NCI-H69 (cell line): Measurements from ENCODE around the gene TMC3.
A peak's percentile ranks its signal among the peaks of the same experiment; 100 is the strongest.
"Not testable (repeated sequence)": the region's sequence is repeated elsewhere in the genome, so short reads cannot be mapped to it uniquely, and the experiment has no call there.

Experiments used
- DNase-seq: peaks from one replicate; lab custom pipeline; 2025; lab: John Stamatoyannopoulos, UW

The TMC3 gene

DNA sequence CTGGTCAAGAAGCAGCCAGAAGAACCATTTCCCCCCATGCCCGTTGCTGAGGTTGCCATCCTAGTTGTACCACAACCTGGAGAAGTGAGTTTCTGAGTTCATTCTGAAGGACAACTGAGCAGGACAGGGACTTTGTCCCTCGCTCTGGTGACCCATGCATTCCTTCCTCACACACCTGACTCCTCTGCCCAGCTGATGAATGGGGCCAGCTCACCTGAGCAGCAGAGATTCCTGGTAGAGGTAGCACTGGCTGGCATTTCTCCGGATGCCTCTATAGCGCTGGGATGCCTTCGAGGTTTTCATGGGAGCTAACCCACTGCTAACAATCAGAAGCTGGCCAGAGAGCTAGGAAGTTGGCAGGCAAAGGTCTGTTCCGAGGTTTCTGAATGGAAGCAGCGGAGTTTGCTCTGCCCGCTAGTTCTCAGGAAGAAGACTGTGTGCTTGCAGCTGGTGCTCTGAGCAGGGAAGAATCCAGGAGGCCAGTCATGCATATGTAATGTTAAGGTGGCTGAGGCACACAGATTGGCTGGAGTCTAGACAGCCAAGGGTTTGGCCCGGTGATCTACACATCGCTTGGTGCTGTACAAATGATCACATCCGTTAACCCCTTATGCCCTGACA is at the start of gene TMC3:
Gene TMC3 (minus strand): TSS at position 439 of the 621 bp plus-strand sequence. CDS start 136 bp downstream, at position 303.
- DNase-seq: no peak

DNA sequence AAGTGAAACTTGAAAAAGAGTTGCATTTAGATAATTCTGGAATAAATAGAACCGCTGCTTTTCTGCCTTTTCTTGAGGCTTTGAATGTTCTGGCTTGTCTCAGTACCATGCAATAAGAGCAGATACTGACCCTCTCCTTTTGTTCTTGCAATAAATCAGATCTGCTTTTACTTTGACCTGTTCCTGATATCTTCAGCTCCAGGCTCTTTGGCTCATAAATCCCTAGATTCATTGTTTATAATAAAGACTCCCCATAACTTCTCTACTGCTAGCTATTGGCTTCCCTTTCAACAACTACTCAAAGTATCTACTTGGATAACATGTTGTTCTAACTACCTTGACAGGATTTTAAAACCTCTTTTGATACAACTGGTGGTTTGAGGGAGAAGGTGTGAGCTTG is 47.4 kb upstream of the TMC3 start:
- DNase-seq: no peak

- DNase-seq: no peak
Measured at GRCh38 chr15:81419332-81419943, 45.4 kb upstream of the TMC3 start.

DNA sequence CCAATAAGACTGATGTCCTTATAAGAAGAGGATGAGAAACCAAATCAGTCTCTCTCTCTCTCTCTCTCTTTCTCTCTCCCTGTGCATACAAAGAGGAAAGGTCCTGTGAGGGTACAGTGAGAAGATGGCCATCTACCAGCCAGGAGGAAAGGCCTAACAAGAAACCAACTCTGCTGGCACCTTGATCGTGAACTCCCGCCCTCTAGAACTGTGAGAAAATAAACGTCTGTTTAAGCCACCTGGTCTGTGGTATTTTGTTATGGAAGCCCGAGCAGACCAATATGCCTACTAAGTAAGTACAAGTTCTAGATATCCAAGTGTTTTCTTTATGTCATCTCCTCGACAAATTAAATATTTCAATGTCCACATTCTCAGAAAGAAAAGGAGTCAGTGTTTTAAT is 44.9 kb upstream of the TMC3 start:
- no peak for DNase-seq

GRCh38 chr15:81418444-81418843 is 44.4 kb upstream of the TMC3 start:
- DNase-seq: no peak

DNA sequence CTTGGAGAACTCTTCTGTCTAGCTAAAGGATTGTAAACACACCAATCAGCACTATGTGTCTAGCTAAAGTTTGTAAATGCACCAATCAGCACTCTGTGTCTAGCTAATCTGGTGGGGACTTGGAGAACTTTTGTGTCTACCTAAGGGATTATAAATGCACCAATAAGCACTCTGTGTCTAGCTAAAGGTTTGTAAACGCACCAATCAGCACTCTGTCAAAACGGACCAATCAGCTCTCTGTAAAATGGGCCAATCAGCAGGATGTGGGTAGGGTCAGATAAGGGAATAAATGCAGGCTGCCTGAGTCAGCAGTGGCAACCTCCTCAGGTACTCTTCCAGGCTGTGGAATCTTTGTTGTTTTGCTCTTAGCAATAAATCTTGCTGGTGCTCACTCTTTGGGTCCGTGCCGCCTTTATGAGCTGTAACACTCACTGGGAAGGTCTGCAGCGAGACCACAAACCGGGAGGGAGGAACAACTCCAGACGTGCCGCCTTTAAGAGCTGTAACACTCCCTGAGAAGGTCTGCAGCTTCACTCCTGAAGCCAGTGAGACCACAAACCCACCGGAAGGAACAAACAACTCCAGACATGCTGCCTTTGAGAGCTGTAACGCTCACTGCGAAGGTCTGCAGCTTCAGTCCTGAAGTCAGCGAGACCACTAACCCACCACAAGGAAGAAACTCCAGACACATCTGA is 40.4 kb upstream of the TMC3 start:
- DNase-seq: not testable (repeated sequence)

GRCh38 chr15:81413851-81414250 is 39.8 kb upstream of the TMC3 start:
- no peak for DNase-seq

DNA sequence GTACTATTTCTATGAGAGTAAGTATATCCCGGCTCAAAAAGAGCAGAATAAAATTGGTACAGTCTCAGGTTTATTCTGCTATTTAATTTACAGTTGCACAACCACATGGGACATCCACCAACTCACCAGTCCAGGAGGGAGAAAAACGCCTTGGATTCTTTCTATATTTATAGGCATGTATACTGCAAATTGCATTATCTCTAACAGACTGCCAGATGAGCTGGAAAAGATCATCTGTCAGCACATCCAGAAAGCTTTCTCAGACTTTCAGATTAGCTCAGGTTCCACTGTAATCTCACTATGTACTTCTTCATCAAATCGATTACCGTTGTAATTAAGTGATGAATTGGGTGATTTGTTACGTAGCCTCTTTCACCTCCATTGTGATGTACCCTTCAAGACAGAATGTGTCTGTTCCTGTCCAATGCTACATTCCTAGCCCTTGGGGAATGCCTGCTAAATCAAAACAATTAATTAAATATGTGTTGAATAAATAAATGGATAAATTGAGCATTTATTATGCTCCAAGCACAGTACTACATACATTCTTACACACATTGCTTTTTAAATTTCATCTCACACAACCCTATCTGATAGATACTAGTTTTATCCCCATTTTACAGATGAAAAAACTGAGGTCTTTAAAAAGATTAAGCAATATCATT is 38.1 kb upstream of the TMC3 start:
- no peak for DNase-seq

- DNase-seq: no peak
Measured at GRCh38 chr15:81411051-81411450, 37.0 kb upstream of the TMC3 start.

DNA sequence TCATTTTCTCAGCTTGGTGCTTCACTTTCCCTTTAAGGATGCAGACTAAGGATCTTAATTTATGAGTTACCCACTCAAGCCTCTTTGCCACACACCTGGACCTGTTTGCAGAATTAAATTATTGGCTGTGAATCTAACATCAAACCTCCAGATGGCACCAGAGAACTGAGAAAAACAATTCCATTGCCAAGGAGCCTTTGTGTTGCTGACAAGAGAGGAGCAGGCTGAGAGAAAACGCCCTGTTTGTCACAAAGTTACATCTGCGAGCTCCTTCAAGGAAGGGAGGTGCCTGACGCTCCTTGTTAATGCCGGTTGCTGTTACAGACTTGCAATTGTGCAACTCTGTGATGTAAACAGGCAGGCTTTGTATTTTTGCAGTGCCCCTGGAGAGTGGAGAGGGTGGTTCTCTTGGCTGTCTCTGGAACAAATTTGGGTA is 36.3 kb upstream of the TMC3 start:
- DNase-seq: peak; percentile 57

- DNase-seq: no peak
Measured at GRCh38 chr15:81407718-81408117, 33.7 kb upstream of the TMC3 start.

DNA sequence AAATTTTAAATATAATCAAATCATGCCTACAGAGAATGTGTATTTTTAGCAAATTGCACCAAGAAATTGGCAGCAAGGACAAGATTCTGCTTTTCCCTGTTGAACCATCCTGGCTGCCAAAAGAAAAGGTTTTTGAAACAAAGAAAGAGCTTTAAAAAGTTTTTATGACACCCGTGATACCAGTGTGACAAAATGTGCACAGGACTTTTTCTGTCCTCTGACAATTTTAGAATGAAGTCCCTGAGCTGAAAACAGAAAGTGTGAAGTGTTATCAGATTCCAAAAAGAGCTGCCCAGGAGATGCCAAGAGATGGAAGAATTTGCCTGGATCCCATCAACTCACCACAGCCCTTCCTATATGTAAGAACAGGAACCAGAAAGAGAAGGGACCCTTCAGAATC is 33.2 kb upstream of the TMC3 start:
- DNase-seq: no peak

DNA sequence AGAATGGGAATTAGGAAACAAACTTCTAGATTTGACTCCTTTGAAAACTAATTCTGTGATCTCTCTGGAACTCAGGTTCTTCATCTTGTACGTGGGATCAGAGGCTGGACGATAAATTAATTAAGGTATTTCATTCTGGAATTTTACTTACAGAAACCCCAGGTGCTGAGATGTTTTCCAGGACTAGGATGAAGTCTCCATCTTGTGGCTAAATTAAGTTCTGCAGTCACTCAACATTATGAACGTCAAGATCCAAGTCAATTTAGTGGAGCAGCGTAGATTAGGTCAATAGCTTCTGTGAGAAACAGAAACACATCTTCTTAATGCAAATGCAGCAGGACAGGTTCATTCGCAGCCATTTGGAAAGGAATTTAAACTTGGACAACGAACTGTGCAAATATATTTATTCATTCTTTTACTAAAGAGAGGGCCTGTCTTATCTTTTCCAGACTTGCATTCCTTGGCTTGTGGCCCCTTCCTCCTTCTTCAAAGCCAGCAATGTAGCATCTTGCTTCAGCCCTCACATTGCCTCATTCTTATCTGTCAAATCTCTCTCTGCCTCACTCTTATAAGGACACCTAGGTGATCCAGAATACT is 26.7 kb upstream of the TMC3 start:
- peak; percentile 22 for DNase-seq

- no peak for DNase-seq
Measured at GRCh38 chr15:81398910-81399551, 25.0 kb upstream of the TMC3 start.

- DNase-seq: no peak
Measured at GRCh38 chr15:81398456-81398855, 24.4 kb upstream of the TMC3 start.

- DNase-seq: peak; percentile 1
Measured at GRCh38 chr15:81394603-81395002, 20.6 kb upstream of the TMC3 start.

GRCh38 chr15:81391657-81392056 is 17.6 kb upstream of the TMC3 start:
- no peak for DNase-seq

DNA sequence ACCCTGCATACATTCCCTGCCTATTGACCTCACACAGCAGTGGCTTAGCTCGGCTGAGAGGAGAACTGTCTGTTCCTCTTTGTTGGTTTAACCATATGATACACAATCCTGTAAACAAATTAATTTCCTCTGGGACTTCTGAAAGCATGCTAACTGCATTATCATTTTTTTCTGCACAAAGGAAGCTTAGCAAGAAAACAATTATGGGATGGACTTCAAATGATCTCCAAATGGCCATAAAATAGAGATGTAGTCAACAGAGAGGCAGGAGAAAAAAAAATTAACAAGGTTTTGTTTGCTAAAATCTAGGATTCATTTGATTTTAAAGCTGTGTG is 14.4 kb upstream of the TMC3 start:
- no peak for DNase-seq

DNA sequence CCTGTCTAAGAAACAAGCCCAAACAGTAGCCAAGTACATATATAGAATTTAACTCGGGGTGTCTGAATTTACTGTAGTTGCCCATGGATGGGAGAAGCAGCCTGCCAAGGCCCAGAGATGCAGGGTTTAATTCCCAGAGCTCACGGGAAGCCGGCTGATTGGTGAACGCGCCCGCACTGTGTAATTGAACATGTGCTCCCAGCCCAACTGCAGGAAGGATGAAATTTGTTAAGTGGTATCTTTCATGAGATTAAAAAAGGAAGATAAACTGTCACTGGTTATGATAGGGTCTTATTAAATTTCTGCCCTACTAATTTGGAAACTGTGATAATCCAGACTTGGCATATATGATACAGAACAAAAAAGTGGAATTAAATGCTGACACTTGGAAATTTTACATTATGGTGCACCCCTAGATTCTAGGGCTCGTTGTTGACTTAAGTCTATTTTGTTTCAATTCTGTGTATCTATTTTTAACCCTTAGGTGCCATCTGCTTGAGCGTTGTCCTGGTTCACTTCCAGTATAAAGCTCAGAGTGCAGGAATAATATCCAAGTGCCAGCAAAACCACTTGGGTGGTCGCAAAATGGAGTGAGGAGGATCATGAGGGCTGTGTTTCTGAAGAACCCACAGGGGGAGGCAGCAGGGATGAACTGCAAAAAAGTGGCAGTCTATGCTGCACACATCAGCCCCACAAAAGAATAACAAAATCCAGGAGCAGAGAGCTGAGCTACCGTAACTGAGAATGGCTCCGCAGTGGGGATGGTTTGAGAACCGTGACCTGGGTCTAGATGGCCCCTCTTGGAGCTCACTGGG is 13.8 kb upstream of the TMC3 start:
- no peak for DNase-seq

GRCh38 chr15:81386947-81387346 is 12.9 kb upstream of the TMC3 start:
- no peak for DNase-seq

DNA sequence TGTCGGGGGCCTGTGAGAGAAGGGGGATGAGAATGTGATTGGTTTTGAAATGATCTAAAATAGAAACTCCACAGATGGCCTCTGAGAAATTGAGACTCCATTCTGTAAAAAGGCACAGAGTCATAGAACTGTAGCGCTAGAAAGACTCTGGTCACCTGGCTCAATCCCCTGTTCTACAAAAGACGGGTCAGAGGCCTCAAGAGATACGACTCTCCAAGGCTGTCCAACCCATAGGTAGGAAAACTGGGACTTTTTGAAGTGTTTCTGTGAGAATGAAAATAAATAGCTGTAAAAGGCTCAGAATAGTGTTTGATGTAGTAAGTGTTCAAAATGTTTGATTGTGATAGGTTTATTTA is 11.7 kb upstream of the TMC3 start:
- DNase-seq: no peak
